GM19467 (cell line): Measurements from ENCODE around the gene PIGQ.

Experiments used
- ATAC-seq: cut with Tn5 transposase; IDR thresholded peaks from one replicate; pipeline ENCODE4 v1.9.1; 2021; ENCODE audit warnings: mild to moderate bottlenecking, moderate library complexity; ENCODE audit not compliant: unreplicated experiment

Gene PIGQ

GRCh38 chr16:625977-626765 lies 56.4 kb downstream of the PIGQ start:
- ATAC-seq, result no peak

DNA sequence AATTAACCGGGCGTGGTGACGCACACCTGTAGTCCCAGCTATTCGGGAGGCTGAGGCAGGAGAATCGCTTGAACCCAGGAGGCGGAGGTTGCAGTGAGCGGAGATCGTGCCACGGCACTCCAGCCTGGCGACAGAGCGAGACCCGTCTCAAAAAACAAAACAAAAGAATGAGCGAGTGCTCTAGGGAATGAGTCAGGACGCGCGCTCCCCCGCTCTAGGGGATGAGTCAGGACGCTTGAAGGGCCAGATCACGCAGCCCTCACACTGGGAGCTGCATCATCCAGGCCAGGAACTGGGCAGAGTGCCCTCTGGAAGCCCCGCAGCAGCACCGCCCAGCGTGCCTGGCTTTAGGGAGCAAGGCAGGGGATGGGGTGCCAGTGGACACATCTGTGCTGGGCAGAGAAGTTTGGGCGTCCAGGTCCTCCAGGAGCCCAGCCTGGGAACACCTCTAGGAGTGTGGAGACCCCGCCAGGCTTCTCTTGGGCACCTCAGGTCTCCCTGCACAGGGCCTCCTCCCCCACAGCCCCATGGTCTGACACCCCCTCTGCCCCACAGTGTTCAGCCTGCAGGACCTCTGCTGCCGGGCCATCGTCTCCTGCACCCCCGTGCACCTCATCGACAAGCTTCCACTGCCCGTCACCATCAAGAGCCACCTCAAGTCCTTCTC lies 57.2 kb downstream of the PIGQ start:
- no peak for ATAC-seq

DNA sequence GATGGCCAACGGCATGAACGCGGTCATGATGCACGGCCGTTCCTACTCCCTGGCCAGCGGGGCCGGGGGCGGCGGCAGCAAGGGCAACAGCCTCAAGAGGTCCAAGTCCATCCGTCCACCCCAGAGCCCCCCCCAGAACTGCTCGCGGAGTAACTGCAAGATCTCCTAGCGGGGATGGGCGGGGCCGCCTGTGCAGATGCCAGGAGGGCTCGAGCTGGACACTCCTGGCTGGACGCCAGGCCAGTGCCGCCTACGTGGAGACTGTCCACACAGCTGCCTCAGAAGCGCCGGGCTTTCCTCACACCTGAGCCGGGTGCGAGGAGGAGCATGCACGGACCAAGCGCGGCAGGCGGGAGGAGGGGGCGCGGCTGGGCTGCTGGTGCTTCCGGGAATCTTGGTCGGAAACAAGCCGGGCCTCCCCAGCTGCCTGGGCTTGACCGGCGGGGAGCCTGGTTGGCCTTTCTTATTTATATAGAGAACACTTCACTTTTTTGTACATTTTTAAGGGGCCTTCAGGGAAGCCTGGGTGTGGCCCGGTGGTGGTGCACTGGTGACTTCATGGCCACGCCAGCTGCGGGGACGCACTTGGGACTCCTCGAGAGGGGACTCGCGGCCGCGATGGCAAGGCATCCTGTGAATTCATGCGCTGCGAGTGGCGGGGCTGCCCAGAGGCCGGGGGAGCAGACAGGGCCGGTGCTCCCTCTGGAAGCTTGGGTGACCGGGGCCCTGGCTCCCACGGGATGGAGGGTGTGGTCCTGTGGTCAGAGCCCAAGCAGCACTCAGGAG lies 57.9 kb downstream of the PIGQ start:
- ATAC-seq, result no peak

- no peak for ATAC-seq
These were observed 58.7 kb downstream of the PIGQ start for GRCh38 chr16:628321-629061.

- ATAC-seq, result no peak
These were observed 59.5 kb downstream of the PIGQ start for GRCh38 chr16:629185-629832.

- ATAC-seq, result no peak
These were observed 60.1 kb downstream of the PIGQ start for GRCh38 chr16:629833-630248.

DNA sequence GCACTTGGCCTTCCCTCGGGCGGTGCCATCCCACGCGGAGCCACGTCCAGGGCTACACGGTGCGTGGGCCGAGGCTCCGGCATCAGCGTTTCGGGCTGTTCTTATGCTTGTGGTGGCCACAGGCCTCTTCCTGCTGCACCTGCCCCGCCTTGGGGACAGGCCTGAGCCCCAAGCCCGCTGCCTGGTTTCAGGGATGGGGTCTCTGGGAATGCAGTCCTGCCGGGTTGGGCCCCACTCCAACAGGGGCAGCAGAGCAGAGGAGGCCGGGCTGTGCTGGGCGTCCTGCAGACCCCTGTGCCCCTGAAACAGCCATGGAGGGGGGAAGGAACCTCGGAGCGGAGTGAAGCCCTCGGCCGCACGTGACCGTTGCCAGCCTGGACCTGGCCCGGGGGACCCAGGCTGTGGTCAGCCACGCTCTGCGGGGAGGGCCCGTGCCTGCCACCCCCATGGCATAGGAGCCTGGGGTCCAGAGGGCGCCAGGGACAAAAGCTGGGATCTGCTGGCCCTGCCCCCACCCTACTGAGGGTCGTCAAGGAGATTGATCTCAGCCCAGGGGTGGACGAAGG lies 60.6 kb downstream of the PIGQ start:
- ATAC-seq, result no peak

- ATAC-seq, result no peak
These were observed 61.1 kb downstream of the PIGQ start, which contains the start of gene WFIKKN1 for GRCh38 chr16:630815-631405. WFIKKN1 (plus strand) TSS chr16:630985; CDS start chr16:631254, 269 bp downstream.

DNA sequence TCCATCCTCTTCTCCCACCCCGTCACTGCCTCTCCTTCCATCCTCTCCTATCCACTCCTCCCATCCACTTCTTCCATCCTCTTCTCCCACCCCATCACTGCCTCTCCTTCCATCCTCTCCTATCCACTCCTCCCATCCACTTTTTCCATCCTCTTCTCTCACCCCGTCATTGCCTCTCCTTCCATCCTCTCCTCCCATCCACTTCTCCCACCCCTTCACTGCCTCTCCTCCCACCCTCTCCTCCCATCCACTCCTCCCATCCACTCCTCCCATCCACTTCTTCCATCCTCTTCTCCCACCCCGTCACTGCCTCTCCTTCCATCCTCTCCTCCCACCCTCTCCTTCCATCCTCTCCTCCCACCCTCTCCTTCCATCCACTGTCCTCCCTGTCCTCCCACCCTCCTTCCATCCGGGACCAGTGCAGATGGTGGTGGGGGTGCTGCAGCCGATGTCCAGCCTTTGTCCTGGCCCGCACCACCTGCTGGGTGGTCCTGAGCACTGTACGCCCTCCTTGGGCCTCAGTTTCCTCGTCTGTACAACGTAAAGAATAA lies 62.1 kb downstream of the PIGQ start:
- ATAC-seq, result no peak

GRCh38 chr16:632486-633335 lies 62.9 kb downstream of the PIGQ start:
- ATAC-seq, result no peak

GRCh38 chr16:633336-634050 lies 63.7 kb downstream of the PIGQ start:
- no peak for ATAC-seq
